ENCODE measurements around the gene FGR.

FGR gene

GRCh38 chr1:27655151-27655937 lies 20.4 kb upstream of the FGR start:
- Histone ChIP-seq H3F3A (ENCODE audit: control insufficient read depth, insufficient read depth) (peaks cover 22% of the 10 kb centered on the region), H3K79me2 (ENCODE audit: control insufficient read depth, low read length) (no peaks in the 10 kb centered on the region), H3K27me3 (ENCODE audit: control insufficient read depth, low read length) (no peaks in the 10 kb centered on the region), H3K4me1 (ENCODE audit: control insufficient read depth, low read length) (peaks cover 45% of the 10 kb centered on the region), H3K4me2 (ENCODE audit: low read length) (no peak overlapping the region), H3K4me3 (ENCODE audit: low read length) (no peak overlapping the region), H4K20me1 (ENCODE audit: control insufficient read depth, insufficient read depth, low read depth, low read length) (no peaks in the 10 kb centered on the region), H3K36me3 (ENCODE audit: control insufficient read depth, low read length) (no peaks in the 10 kb centered on the region), H3K27ac (ENCODE audit: low read depth, low read length) (no peak overlapping the region), H3K9me3 (ENCODE audit: control insufficient read depth, insufficient read depth, low read length) (no peaks in the 10 kb centered on the region), H3K9me2 (replicated peaks; ENCODE audit: control insufficient read depth, low read length) (no peaks in the 10 kb centered on the region)
- TF ChIP-seq EZH2phosphoT487 (IDR thresholded peaks at IDR 0.05; ENCODE audit: borderline replicate concordance, low read length): no peak
- TF ChIP-seq CTCF (IDR thresholded peaks at IDR 0.05; ENCODE audit: low read depth, low read length, poor library complexity, severe bottlenecking): no peak

GRCh38 chr1:27652111-27652864 lies 17.3 kb upstream of the FGR start:
- Histone ChIP-seq H3K27me3 (ENCODE audit: control insufficient read depth, low read length) (no peaks in the 10 kb centered on the region), H3K36me3 (ENCODE audit: control insufficient read depth, low read length) (no peaks in the 10 kb centered on the region), H3K9me2 (replicated peaks; ENCODE audit: control insufficient read depth, low read length) (no peaks in the 10 kb centered on the region), H3K27ac (ENCODE audit: low read depth, low read length) (no peak overlapping the region), H3K9me3 (ENCODE audit: control insufficient read depth, insufficient read depth, low read length) (no peaks in the 10 kb centered on the region), H4K20me1 (ENCODE audit: control insufficient read depth, insufficient read depth, low read depth, low read length) (no peaks in the 10 kb centered on the region), H3K4me1 (ENCODE audit: control insufficient read depth, low read length) (peaks cover 24% of the 10 kb centered on the region), H3K4me2 (ENCODE audit: low read length) (no peak overlapping the region), H3K4me3 (ENCODE audit: low read length) (no peak overlapping the region), H3K79me2 (ENCODE audit: control insufficient read depth, low read length) (no peaks in the 10 kb centered on the region), H3F3A (ENCODE audit: control insufficient read depth, insufficient read depth) (peaks cover 7% of the 10 kb centered on the region)
- no peak for TF ChIP-seq EZH2phosphoT487 (IDR thresholded peaks at IDR 0.05; ENCODE audit: borderline replicate concordance, low read length)
- no peak for TF ChIP-seq CTCF (IDR thresholded peaks at IDR 0.05; ENCODE audit: low read depth, low read length, poor library complexity, severe bottlenecking)

- H3K4me2 ChIP-seq (ENCODE audit: low read length): no peak overlapping the region
- H4K20me1 ChIP-seq (ENCODE audit: control insufficient read depth, insufficient read depth, low read depth, low read length): no peaks in the 10 kb centered on the region
- no peaks in the 10 kb centered on the region for H3K36me3 ChIP-seq (ENCODE audit: control insufficient read depth, low read length)
- no peaks in the 10 kb centered on the region for H3K9me2 ChIP-seq (replicated peaks; ENCODE audit: control insufficient read depth, low read length)
- peaks cover 21% of the 10 kb centered on the region for H3K4me1 ChIP-seq (ENCODE audit: control insufficient read depth, low read length)
- H3K27ac ChIP-seq (ENCODE audit: low read depth, low read length): no peak overlapping the region
- no peaks in the 10 kb centered on the region for H3K27me3 ChIP-seq (ENCODE audit: control insufficient read depth, low read length)
- no peak for TF ChIP-seq EZH2phosphoT487 (IDR thresholded peaks at IDR 0.05; ENCODE audit: borderline replicate concordance, low read length)
- TF ChIP-seq CTCF (IDR thresholded peaks at IDR 0.05; ENCODE audit: low read depth, low read length, poor library complexity, severe bottlenecking): no peak
- H3F3A ChIP-seq (ENCODE audit: control insufficient read depth, insufficient read depth): peaks cover 7% of the 10 kb centered on the region
- H3K9me3 ChIP-seq (ENCODE audit: control insufficient read depth, insufficient read depth, low read length): no peaks in the 10 kb centered on the region
- H3K79me2 ChIP-seq (ENCODE audit: control insufficient read depth, low read length): no peaks in the 10 kb centered on the region
- no peak overlapping the region for H3K4me3 ChIP-seq (ENCODE audit: low read length)
These were observed 15.7 kb upstream of the FGR start for GRCh38 chr1:27650539-27651175.

Data from DOHH2 (cell line).